ENCODE measurements around the gene KCNB1. TPM values are rescaled to one million over a fixed set of nuclear protein-coding genes. Genes with fewer than 3 reads are reported as not detected.

Gene KCNB1
- total RNA-seq, 4 donors from 2014 or later = 3.9 to 11.7 (median 6.7) TPM

GRCh38 chr20:49521356-49521755 is 38.9 kb upstream of the KCNB1 start:
- no peak overlapping the region for H3K27ac ChIP-seq
- 70 to 71% methylated on average over 4 of the region's 4 CpGs for WGBS, 2 donors
- TF ChIP-seq EP300 (IDR thresholded peaks at IDR 0.05) (no peak), POLR2A (IDR thresholded peaks at IDR 0.05) (no peak)
- TF ChIP-seq, protein P1, sequence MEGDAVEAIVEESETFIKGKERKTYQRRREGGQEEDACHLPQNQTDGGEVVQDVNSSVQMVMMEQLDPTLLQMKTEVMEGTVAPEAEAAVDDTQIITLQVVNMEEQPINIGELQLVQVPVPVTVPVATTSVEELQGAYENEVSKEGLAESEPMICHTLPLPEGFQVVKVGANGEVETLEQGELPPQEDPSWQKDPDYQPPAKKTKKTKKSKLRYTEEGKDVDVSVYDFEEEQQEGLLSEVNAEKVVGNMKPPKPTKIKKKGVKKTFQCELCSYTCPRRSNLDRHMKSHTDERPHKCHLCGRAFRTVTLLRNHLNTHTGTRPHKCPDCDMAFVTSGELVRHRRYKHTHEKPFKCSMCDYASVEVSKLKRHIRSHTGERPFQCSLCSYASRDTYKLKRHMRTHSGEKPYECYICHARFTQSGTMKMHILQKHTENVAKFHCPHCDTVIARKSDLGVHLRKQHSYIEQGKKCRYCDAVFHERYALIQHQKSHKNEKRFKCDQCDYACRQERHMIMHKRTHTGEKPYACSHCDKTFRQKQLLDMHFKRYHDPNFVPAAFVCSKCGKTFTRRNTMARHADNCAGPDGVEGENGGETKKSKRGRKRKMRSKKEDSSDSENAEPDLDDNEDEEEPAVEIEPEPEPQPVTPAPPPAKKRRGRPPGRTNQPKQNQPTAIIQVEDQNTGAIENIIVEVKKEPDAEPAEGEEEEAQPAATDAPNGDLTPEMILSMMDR (IDR thresholded peaks at IDR 0.05) = no peak

GRCh38 chr20:49519777-49520359 is 37.4 kb upstream of the KCNB1 start:
- WGBS, 2 donors = 79 to 86% methylated on average over 5 of the region's 5 CpGs

More at GRCh38 chr20:49521356-49521755, 38.9 kb upstream of the KCNB1 start:
- no peaks in the 10 kb centered on the region for H3K27me3 ChIP-seq
- peaks cover 0 to 9% (median 0%) of the 10 kb centered on the region in 3 donors for H3K36me3 ChIP-seq
- no peaks in the 10 kb centered on the region for H3K9me3 ChIP-seq
- no peak overlapping the region for H3K4me3 ChIP-seq
- no peak for DNase-seq (ENCODE audit: low spot score in 2 of 2)
- no peaks in the 10 kb centered on the region for H3K4me1 ChIP-seq

DNA sequence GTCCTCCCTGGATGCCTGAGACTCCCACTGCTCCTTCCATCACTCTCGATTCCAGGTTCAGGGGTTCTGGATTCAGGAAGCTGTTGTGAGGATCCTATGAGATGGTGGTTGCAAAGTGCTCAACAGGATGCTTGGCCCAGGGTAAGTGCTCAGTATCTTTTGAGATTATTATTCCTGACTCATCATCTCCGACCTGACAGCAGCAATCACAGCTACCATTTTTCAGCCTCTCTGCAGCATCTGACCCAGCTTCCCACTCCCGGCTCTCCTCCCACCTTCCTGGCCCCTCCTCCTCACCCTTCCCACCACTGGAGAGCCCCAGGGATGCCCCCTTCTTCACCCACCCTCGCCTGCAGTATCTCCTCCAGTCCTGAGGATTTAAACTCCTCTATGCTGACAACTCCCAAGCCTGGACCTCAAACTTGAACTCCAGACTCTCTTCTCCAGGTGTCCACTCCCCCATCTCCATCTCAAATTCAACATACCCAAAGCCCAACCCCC is 36.8 kb upstream of the KCNB1 start:
- TF ChIP-seq EP300 (IDR thresholded peaks at IDR 0.05) (no peak), POLR2A (IDR thresholded peaks at IDR 0.05) (no peak)
- TF ChIP-seq, protein P1 (IDR thresholded peaks at IDR 0.05) = no peak
- Histone ChIP-seq H3K27me3 (no peaks in the 10 kb centered on the region), H3K27ac (no peak overlapping the region), H3K9me3 (no peaks in the 10 kb centered on the region), H3K4me3 (no peak overlapping the region), H3K36me3 (peaks cover 0 to 3% (median 0%) of the 10 kb centered on the region in 3 donors), H3K4me1 (no peaks in the 10 kb centered on the region)
- no peak for DNase-seq (ENCODE audit: low spot score in 2 of 2)
- whole genome bisulfite sequencing, 2 donors = 64 to 71% methylated on average over 4 of the region's 4 CpGs

More at GRCh38 chr20:49519777-49520359, 37.4 kb upstream of the KCNB1 start:
- Histone ChIP-seq H3K9me3 (no peaks in the 10 kb centered on the region), H3K4me1 (no peaks in the 10 kb centered on the region), H3K27me3 (no peaks in the 10 kb centered on the region), H3K27ac (no peak overlapping the region), H3K4me3 (no peak overlapping the region), H3K36me3 (peaks cover 0 to 9% (median 0%) of the 10 kb centered on the region in 3 donors)
- no peak for DNase-seq (ENCODE audit: low spot score in 2 of 2)
- no peak for TF ChIP-seq EP300 (IDR thresholded peaks at IDR 0.05)
- TF ChIP-seq, protein P1 (IDR thresholded peaks at IDR 0.05) = no peak
- no peak for TF ChIP-seq POLR2A (IDR thresholded peaks at IDR 0.05)

- DNase-seq (ENCODE audit: low spot score in 2 of 2) = no peak
- Histone ChIP-seq H3K4me3 (no peak overlapping the region), H3K9me3 (no peaks in the 10 kb centered on the region), H3K27me3 (no peaks in the 10 kb centered on the region), H3K4me1 (no peaks in the 10 kb centered on the region), H3K27ac (no peak overlapping the region), H3K36me3 (no peaks in the 10 kb centered on the region)
- WGBS, 2 donors = 63 to 76% methylated on average over 5 of the region's 5 CpGs
- TF ChIP-seq, protein P1 (IDR thresholded peaks at IDR 0.05) = no peak
- no peak for TF ChIP-seq EP300 (IDR thresholded peaks at IDR 0.05)
- TF ChIP-seq POLR2A (IDR thresholded peaks at IDR 0.05) = no peak
These were observed 36.1 kb upstream of the KCNB1 start for GRCh38 chr20:49518576-49518975.

DNA sequence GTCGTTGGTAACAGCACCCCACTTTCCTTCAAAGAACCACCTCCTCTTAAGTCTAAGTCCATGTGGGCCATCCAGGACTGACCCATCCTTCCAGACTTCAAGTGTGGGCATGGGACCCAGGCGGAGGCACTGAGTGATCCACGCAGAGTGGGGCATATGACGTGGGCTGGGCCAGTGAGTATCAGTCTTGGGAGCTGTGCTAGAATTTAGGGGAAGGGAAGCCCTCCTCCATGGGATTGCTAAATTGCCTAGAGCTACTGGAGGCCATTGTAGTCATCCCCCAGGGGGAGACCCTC is 35.3 kb upstream of the KCNB1 start:
- 91 to 95% methylated on average over 4 of the region's 4 CpGs for WGBS, 2 donors
- Histone ChIP-seq H3K36me3 (no peaks in the 10 kb centered on the region), H3K9me3 (no peaks in the 10 kb centered on the region), H3K4me1 (no peaks in the 10 kb centered on the region), H3K27me3 (no peaks in the 10 kb centered on the region), H3K4me3 (no peak overlapping the region), H3K27ac (no peak overlapping the region)
- DNase-seq (ENCODE audit: low spot score in 2 of 2) = no peak
- TF ChIP-seq, protein P1 (IDR thresholded peaks at IDR 0.05) = no peak
- no peak for TF ChIP-seq POLR2A (IDR thresholded peaks at IDR 0.05)
- no peak for TF ChIP-seq EP300 (IDR thresholded peaks at IDR 0.05)

Measured in tibial nerve (tissue), 4 donors.